Measurements from ENCODE around the gene PLAC9.
A peak's percentile ranks its signal among the peaks of the same experiment; 100 is the strongest.
"Not testable (repeated sequence)": the region's sequence is repeated elsewhere in the genome, so short reads cannot be mapped to it uniquely, and the experiment has no call there.

Gene PLAC9, protein sequence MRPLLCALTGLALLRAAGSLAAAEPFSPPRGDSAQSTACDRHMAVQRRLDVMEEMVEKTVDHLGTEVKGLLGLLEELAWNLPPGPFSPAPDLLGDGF

DNA sequence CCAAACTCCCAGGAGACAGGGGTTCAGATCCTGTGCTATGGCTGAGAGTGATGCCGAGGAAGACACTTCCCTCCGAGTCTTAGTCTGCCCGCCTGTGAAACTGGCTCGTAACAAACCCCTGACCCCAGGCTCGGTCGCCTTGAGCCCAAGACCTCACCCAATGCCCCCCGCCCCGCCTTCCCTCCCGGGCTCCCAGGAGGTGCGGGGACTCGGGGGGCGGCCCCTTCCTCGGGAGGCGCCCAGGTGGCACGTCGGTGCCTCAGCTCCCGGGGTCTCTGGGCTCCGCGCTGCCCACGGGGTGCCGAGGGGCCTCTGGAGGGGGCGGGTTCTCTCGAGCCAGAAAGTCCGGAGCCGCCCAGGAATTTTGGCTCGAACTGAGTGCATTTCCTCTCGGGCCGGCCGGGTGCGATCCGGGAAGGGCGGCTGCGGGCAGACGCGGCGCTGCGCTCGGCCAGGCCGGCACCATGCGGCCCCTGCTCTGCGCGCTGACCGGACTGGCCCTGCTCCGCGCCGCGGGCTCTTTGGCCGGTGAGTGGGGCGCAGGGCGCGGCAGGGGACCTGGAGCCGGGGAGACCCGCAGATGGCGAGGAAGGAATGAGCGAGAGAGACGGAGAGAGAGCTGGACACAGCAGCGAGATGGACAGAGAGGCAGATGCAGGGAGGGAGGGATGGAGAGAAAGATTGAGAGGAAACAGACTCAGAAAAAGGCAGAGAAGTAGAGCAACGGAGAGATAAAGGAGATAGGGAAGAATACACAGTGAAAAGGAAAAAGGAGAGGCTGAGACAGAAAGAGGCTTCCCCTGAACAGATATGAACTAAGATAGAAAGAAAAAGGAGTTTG lies at the start of gene PLAC9:
TSS of gene PLAC9 (plus strand) at position 432 of the 841 bp plus-strand sequence. CDS start at position 465, 33 bp downstream.
- DNase-seq: no peak

DNA sequence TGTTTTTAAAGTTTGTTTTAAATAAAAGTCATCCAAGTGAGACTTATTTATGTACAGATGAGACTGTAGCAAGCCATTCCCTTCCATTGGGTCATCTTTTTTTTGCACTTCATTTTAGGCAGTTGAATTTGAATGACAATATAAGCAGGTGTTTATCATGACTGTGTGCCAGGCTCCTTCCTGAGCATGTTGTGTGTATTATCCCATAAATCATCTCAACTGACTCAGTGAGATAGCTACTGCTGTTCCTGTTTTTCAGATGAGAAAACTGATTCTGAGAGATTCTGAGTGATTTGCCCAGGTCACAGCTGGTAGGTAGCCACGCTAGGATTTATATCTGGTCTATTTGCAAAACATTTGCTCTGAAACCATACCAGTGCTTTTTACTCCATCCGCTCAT lies 42.4 kb upstream of the PLAC9 start:
- DNase-seq: no peak

DNA sequence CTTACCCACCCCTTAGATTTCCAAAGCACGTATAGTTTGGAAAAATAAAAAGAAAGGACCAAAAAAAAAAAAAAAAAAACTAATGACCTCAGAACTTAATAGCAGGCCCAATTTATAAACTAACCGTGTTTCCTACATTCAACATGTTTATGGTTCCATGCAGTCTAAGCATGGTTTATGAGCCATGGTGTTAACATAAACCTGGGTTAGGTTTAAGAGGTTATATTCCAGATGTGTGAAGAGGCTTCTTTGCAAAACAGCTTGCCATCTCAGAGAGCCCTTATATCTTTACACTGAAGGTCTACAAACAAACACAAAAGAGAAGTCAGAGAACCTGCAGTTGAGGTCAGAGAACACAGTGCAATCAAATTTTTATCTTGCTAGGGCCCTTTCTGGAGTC lies 38.3 kb upstream of the PLAC9 start:
- DNase-seq: no peak

DNA sequence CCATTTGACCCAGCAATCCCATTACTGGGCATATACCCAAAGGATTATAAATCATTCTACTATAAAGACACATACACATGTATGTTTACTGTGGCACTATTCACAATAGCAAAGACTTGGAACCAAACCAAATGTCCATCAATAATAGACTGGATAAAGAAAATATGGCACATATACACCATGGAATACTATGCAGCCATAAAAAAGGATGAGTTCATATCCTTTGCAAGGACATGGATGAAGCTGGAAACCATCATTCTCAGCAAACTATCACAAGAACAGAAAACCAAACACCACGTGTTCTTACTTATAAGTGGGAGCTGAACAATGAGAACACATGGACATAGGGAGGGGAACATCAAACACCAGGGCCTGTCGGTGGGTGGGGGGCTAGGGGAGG lies 34.3 kb upstream of the PLAC9 start:
- DNase-seq: not testable (repeated sequence)

DNA sequence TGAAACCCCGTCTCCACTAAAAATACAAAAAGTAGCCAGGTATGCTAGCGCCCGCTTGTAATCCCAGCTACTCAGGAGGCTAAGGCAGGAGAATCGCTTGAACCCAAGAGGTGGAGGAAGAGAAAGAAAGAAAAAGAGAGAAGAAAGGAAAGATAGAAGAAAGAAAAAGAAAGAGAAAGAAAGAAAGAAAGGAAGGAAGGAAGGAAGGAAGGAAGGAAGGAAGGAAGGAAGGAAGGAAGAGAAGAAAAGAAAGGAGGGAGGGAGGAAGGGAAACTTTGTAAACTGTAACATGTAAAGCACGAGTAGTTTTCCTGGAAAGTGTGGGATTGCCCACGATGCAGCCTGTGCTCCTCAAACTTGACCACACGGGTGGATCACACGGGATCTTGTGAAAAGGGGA lies 33.2 kb upstream of the PLAC9 start:
- not testable (repeated sequence) for DNase-seq

DNA sequence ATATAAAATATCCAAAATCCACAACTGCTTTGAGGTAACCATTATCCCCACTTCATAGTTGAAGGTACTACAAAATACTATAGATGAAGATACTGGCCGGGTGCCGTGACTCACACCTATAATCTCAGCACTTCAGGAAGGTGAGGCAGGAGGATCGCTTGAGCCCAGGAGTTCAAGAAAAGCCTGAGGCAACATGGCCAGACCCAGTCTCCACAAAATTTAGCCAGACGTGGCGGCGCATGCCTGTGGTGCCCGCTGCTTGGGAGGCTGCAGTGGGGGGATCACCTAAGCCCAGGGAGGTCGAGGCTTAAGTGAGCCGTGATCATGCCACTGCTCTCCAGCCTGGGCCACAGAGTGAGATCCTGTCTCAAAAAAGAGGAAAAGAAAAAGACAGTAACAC lies 32.4 kb upstream of the PLAC9 start:
- DNase-seq: no peak

DNA sequence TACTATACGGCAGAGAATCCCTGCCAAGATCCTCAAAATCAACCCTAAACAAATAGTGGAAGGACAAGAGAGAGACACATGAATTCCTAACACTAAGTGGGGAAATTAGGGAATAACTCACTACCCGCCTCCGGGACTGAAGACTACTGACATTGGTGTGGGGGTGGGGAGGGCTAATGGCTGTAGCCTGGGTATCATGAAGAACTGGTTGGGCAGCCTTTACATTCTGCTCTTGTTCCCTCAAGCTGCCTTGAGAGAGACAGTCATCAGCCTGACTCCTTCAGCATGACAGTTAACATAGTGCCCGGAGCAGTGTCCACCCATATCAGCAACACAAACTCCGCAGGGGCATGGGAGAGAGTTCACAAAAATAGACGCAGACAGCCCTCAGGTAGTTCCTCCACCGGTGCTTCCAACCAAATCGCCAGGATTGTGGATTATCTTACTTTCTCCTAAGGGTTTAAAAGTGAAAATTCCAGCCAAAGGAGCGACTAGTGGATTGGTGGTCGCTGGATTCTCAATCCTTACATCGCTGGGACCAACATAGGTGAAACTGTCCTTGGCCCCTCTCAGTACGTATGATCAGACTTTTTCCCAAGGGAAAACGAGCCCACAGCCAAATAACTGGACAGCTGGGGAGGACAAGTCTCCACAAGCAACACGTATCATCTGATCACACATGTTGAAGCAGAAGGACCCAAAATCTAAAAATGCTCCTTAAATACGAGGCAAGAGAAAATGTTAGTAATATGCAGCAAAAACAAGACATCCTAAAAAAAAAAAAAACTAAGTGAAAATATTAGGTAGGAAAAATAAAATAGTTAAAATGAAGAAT lies 31.5 kb upstream of the PLAC9 start:
- DNase-seq: no peak

DNA sequence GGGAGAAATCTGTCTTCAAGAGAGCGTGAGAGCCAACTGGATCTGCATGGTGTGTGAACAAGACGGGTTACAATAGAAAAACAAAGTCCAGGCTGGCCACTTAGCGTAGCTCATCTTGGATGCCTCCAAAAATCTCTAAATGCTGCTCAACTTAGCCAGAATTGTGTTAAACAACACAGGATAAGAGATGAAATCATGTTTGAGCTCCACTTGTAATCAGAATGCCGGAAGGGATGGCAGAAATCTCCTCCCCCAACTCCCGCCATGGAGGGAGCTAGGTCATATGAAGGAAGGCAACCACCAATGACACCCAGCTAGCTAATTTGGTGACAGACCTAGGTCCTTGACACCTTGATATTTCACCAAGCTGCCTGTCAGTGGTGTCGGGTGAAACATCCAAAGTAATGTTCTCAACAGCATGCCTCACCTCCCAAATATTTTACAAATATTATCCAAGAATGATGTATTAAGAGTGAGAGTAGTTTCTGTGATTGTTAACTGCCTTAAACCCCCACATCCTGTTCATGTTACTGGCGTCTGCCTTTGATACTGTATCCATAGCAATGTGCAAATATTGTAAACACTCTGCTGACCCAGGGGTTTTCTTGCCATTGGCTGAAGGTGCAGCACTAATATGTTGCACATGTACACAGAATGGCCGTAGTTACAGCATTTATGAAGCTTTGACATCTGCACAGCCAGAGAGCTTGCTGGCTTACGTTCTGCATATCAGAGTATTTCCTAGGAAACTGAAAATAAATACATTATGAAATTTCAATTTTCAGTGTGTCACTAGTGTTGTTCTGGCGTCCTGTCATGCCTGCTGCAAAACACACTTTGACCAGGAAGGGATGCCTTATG lies 28.2 kb upstream of the PLAC9 start:
- DNase-seq: no peak

DNA sequence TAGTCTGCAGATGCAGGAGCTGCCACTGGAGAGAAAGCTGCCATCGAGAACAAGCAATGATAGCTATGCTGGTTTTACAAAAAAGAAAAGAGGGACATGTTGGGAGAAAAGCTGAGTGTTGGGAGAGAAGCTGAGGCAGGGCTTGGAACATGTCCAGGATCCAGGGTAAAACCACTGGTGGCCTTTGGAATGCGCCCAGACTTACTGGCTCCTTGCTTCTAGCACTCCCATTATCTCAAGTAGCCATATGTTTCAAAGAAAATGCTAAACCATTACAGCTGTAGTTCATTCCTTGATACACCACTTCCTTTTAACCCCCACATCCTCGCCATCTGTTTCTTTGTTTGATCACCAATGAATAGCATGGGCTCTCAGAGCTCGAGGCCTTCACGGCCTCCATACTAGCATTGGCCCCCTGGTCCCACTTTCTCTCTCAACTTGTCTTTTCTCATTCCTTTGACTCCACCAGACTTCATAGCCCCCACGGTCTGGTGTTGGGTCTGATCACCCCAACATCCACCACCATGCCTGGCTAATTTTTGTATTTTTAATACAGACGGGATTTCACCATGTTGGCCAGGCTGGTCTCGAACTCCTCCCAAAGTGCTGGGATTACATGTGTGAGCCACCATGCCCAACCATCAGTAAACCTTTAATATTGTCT lies 23.8 kb upstream of the PLAC9 start:
- DNase-seq: no peak

DNA sequence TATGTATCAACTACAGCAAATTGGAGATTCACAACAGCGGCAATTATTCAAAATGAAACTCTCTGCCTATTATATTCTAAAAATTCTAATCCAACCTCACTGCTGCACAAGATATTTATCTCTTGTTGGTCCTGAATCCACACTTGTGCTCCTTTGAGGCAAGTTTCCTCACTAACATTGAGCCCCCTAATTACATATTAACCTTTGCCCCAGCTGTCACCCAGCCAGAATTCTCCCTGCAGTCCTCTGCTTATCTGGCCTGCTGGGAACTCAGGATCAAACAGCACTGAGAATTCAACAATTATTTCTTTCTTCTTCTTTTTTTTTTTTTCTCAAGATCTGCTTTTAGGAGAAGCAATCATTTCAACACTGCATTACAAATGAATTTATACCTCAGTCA lies 21.5 kb upstream of the PLAC9 start:
- no peak for DNase-seq

DNA sequence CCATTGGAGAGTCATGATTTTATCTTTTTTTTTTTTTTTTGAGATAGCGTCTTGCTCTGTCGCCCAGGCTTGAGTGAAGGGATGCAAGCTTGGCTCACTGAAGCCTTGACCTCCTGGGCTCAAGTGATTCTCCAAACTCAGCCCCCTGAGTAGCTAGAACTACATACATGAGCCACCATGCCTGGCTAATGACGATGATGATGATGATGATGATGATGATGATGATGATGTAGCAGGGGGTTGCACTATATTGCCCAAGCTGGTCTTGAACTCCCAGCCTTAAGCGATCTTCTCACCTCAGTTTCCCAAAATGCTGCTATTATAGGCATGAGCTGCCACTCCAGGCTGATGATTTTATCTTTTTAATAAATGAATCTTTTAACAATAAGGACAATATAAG lies 13.9 kb upstream of the PLAC9 start:
- no peak for DNase-seq

DNA sequence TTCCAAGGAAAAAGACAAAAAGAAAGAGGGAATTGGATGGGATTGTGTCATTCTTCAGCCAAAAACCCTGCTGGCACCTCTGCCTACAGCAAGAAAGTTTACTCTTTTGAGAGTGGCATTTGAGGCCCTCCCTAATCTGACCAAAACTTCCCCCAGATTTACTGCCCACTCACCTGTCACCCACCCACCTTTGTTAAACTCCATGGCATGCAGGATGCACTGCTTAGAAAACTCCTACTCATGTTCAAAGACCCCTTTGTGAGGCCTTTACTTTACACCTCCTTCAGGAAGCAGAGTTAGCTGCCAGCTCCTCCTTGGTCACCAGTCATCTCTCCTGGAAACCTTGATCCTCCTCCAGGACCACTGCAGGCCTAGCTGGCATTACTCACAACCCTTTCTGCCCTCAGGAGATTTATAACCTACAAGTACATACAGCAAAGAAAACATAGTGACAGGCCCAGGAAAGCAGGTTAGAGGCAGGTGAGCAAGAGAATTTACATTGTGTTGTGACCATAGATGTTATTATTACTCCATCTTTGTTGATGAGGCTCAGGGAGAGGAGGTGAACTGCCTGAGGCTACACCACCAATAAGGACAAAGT lies 10.3 kb upstream of the PLAC9 start:
- no peak for DNase-seq

DNA sequence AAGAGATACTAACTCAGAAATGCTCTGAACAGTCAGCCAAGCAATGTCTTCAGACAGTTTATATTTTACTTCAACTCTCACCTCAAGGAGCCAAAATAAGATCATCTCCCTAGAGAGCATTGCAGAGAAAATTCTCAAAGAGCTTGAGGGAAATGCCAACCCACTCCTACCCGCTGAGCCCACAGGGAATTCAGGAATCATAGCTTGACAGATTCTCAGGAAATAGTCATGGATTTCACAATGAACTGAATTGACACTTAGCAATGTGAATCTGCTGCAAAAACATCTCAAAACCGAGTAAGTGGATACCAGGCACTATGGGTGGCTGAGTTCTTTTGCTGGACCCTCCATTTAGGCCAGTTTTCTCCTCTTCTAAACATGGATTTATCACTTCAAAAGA lies 9.8 kb upstream of the PLAC9 start:
- no peak for DNase-seq

DNA sequence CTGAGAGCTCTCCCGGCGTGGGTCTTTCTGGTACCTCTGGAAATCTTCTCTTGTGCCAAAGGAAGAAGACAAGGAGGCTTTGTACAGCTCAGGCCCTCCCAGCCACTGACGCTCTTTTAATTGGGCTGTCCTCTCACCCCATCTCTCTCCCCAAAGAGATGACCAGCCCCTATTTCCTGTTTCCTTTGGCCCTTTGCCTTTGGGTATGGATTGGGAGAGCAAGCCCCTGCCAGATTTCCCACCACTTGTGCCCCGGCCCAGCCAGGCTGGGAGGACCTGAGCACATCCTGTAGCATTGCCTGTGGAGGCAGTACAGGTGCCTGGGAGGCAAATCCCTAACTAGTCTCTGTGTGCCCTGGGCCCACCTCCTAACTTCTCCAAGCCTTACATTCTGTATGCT lies 5.7 kb upstream of the PLAC9 start:
- DNase-seq: no peak

DNA sequence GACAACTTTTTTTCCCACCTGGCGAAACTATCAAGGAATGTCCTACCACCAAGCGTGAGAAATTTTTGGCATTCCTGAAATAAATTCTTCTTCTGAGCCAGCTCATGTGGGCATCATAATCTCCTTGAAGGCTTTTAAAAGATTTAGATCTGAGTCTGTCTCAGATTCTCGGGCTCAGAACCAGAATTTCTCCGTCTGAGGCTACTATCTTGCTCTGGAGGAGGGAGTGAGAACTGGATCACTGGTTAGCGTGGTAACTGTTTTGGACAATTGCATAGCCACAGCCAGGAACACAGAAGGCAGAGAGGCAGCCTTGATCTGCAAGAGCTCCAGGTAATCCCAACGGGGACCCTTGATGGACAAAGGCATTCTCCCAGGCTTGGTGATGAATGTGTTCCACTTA lies 1.0 kb upstream of the PLAC9 start:
- no peak for DNase-seq

DNA sequence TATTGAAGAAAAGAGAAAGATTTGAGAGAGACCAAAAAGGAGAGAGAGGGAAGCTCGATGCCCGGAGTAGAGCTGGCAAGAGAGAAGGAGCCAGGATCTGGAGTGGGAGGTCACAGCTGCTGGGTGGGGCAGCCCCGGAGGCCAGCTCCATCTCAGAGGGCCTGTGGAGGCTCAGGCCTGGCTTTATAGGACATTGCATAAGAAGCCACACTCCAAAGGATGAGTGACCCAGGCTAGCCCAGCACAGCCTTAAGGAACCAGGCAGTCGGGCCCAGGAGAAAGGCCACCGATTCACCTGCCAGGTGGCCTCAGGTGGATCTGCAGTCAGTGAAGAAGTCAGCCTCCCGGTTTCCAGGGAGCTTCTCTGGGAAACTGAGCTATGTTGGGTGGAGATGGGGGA lies 676 bp downstream of the PLAC9 start:
- DNase-seq: no peak

DNA sequence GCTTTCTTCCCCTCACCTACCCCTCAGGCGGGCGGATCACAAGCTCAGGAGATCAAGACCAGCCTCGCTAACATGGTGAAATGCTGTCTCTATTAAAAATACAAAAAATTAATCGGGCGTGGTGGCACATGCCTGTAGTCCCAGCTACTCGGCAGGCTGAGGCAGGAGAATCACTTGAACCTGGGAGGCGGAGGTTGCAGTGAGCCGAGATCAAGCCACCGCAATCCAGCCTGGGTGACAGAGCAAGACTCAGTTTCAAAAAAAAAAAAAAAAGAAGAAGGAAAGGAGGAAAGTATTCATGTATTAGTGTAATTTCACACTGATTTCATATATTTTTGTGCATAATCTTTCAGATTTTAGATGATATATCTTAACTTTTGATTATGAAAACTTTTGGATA lies 1.2 kb downstream of the PLAC9 start:
- not testable (repeated sequence) for DNase-seq

DNA sequence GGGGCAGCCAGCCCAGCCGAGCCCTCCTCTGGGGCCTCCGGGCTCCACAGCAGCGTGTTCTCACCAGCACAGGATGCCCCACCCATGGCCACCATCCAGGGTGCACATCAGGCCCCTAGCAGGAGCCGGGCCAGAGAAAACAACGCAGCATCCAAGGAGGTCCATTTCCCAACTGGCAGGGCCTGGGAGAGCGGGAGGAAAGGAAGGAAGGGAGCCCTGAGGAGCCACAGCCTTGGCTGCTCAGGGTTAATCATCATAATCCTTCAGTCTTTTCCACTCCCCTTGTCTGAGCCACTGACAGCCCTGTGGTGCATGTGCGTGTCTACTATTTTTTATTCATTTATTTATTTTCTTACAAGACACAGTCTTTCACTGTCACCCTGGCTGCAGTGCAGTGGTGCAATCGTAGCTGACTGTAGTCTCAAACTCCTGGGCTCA lies 3.6 kb downstream of the PLAC9 start:
- no peak for DNase-seq

DNA sequence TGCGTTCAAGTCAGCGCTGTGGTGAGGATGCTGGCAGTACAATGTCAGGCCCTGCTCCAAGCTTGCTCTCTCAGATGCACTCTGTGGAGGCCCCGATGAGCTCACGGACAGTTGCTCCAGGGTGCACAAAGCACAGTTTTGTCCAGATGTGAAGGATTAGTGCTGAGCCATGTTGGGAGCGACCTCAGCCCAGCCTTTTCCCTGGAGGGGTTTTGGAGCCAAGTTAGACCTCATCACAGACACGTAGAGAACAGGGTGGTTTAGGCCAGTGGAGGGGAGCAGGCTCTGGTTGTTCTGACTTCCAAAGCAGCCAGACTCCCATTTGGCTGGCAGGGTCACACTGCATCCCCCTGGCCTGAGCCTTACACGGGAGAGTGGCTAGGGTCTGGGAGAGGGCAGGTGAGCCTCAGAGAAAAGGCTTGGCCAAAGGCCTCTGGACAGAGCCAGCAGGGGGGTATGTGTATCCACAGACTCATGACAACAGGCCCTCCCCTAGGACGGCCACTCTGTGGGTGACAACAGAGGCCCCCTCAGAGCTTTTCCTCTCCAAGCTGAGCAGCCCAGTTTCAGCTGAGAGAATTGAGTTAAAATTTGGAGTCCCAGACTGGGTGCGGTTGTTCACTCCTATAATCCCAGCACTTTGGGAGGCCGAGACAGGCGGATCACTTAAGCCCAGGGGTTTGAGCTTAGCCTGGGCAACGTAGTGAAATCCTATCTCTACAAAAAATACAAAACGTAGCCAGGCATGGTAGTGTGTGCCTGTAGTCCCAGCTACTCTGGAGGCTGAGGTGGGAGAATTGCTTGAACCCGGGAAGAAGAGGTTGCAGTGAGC lies 4.7 kb downstream of the PLAC9 start:
- no peak for DNase-seq

DNA sequence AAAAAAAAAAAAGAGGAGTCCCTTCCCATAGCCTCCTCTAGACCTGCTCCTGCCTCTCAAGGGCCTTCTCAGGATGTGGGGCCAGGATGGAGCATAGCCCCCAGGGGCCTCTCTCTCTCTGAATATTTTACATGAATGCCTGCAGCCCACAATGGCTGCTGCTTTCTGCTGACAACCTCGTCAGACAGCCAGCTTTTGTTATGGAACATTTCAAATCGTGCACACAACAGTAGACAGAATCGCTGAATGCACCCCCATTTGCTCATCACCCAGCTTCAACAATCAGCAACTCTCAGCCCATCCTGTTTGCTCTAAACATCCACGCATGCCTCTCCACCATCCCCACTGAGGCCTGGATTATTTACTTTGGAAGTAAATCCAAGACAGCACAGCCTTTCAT lies 5.4 kb downstream of the PLAC9 start:
- peak; percentile 6 for DNase-seq

DNA sequence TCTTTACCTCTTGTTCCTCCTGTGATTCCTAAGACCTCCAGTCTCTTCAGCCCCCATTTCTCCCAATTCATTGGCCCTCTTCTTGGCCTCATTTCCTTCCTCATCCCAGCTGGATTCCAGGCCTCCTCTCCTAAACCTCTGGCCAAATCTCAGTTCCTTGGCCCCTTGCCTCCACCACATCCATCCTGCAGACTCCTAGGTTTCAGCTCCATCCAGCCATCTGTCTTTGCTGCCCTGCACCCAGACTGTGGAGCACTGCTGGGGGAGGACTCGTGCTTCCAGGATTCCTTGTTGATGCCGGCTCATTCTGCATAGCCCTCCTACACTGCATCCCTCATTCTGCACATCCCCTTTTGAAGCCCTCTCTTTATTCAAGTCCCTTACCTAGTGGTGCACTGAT lies 6.7 kb downstream of the PLAC9 start:
- no peak for DNase-seq

All from DMS79 treated with DMSO at 0.1 percent for 48 hours (cell line).